HG02981 (cell line): Measurements from ENCODE around the gene SIAH1.
"Not testable (repeated sequence)": the region's sequence is repeated elsewhere in the genome, so short reads cannot be mapped to it uniquely, and the experiment has no call there.

Experiments used
- ATAC-seq: cut with Tn5 transposase; IDR thresholded peaks from one replicate; pipeline ENCODE4 v1.9.1; 2021; ENCODE audit warnings: mild to moderate bottlenecking, moderate library complexity; ENCODE audit not compliant: unreplicated experiment

SIAH1 gene

GRCh38 chr16:48367441-48368049, 17.7 kb downstream of the SIAH1 start:
- no peak for ATAC-seq

- peak; percentile 66 for ATAC-seq
Measured at GRCh38 chr16:48366165-48367093, 18.8 kb downstream of the SIAH1 start.

- peak; percentile 91 for ATAC-seq
Measured at GRCh38 chr16:48365601-48366164, 19.5 kb downstream of the SIAH1 start.

- no peak for ATAC-seq
Measured at GRCh38 chr16:48365025-48365600, 20.1 kb downstream of the SIAH1 start.

- ATAC-seq: no peak
Measured at GRCh38 chr16:48361540-48362144, 23.6 kb downstream of the SIAH1 start.

- no peak for ATAC-seq
Measured at GRCh38 chr16:48361012-48361411, 24.2 kb downstream of the SIAH1 start.

GRCh38 chr16:48359983-48360382, 25.2 kb downstream of the SIAH1 start:
- no peak for ATAC-seq

- no peak for ATAC-seq
Measured at GRCh38 chr16:48358419-48358818, 26.8 kb downstream of the SIAH1 start.

GRCh38 chr16:48356633-48357376, 28.4 kb downstream of the SIAH1 start:
- no peak for ATAC-seq

- no peak for ATAC-seq
Measured at GRCh38 chr16:48354877-48355855, 30.0 kb downstream of the SIAH1 start.

- not testable (repeated sequence) for ATAC-seq
Measured at GRCh38 chr16:48354385-48354784, 30.8 kb downstream of the SIAH1 start.

- ATAC-seq: peak; percentile 81
Measured at GRCh38 chr16:48353565-48354163, 31.5 kb downstream of the SIAH1 start.

GRCh38 chr16:48352648-48353390, 32.4 kb downstream of the SIAH1 start:
- ATAC-seq: no peak

GRCh38 chr16:48350736-48351135, 34.5 kb downstream of the SIAH1 start:
- ATAC-seq: no peak

GRCh38 chr16:48347980-48348379, 37.2 kb downstream of the SIAH1 start:
- no peak for ATAC-seq

- ATAC-seq: no peak
Measured at GRCh38 chr16:48347191-48347865, 37.9 kb downstream of the SIAH1 start.

- no peak for ATAC-seq
Measured at GRCh38 chr16:48342591-48342990, 42.6 kb downstream of the SIAH1 start.

- ATAC-seq: no peak
Measured at GRCh38 chr16:48340054-48340453, 45.2 kb downstream of the SIAH1 start.
